T-cell (primary cell): Measurements from ENCODE around the gene SERAC1. TPM values are rescaled to one million over a fixed set of nuclear protein-coding genes. Genes with fewer than 3 reads are reported as not detected.

Experiments
- ATAC-seq, 4 experiments: fragments of 200-7000 bp in 3 of 4; fragments of 150-1000 bp in 1 of 4; cut with Tn5 transposase; replicated peaks in 1 of 4; 1 replicate in 3 of 4; 2 replicates in 1 of 4; pipeline ENCODE4 v1.10.0; 2021; ENCODE audit warnings: moderate library complexity in 3 of 4, mild to moderate bottlenecking in 2 of 4, moderate number of reproducible peaks in 1 of 4
- CTCF ChIA-PET, 2 donors: fragments of 300-600 bp; sonication (Branson Sonifier 250); formaldehyde crosslinking; loops; one replicate each; lab custom pipeline; 2022; ENCODE audit warnings: antibody characterized with exemption in 2 of 2; lab: Charles Lee
- POLR2A ChIA-PET, 2 donors: fragments of 300-600 bp; sonication (Branson Sonifier 250); formaldehyde crosslinking; loops; one replicate each; lab custom pipeline; 2022; ENCODE audit warnings: antibody characterized with exemption in 2 of 2; lab: Charles Lee
- DNase-seq, 35 experiments: peaks; one replicate each; pipeline versions ENCODE4 v3.0.0 to v3.0.0-alpha.2; 2013 to 2023
- H3K27ac ChIP-seq: one replicate; pipeline ENCODE4 v1.5.1; 2013; ENCODE audit warnings: low read length
- H3K27me3 ChIP-seq, 2 experiments: replicated peaks in 1 of 2; 1 replicate in 1 of 2; 2 replicates in 1 of 2; pipeline versions ENCODE4 v1.6.1 to v1.7.0; 2013; ENCODE audit warnings: low read length in 1 of 2, mixed read lengths in 1 of 2; ENCODE audit not compliant: control insufficient read depth in 2 of 2, insufficient read depth in 2 of 2; ENCODE audit errors: extremely low read depth in 1 of 2
- H3K36me3 ChIP-seq, 2 donors: 1 replicate in 1 of 2; 2 replicates in 1 of 2; pipeline versions ENCODE4 v1.6.1 to v1.7.0; 2013; ENCODE audit warnings: low read length in 1 of 2; ENCODE audit not compliant: control insufficient read depth in 2 of 2, insufficient read depth in 1 of 2; ENCODE audit errors: extremely low read depth in 1 of 2
- H3K4me1 ChIP-seq, 2 experiments: 1 replicate in 1 of 2; 2 replicates in 1 of 2; pipeline versions ENCODE4 v1.6.1 to v1.7.0; 2013; ENCODE audit warnings: low read length in 2 of 2, mixed read lengths in 1 of 2; ENCODE audit not compliant: insufficient read depth in 2 of 2, control insufficient read depth in 1 of 2; ENCODE audit errors: extremely low read depth in 1 of 2
- H3K4me3 ChIP-seq, 2 donors: 1 replicate in 1 of 2; 2 replicates in 1 of 2; pipeline versions ENCODE4 v1.5.1 to v1.7.0; 2013; ENCODE audit warnings: mild to moderate bottlenecking in 2 of 2, low read length in 1 of 2, moderate library complexity in 1 of 2; ENCODE audit not compliant: control insufficient read depth in 1 of 2; ENCODE audit errors: extremely low read depth in 1 of 2
- H3K9me3 ChIP-seq: 2 replicates; pipeline ENCODE4 v1.7.0; 2013
- H3K27ac Mint-ChIP-seq, 2 donors: one replicate each; pipeline ENCODE4 v1.8.0; 2020 to 2021; ENCODE audit warnings: mild to moderate bottlenecking in 2 of 2, mixed read lengths in 2 of 2
- H3K27me3 Mint-ChIP-seq, 2 donors: one replicate each; pipeline ENCODE4 v1.8.0; 2021 to 2022; ENCODE audit warnings: mixed read lengths in 2 of 2
- H3K36me3 Mint-ChIP-seq: one replicate; pipeline ENCODE4 v1.8.0; 2021; ENCODE audit warnings: mixed read lengths
- H3K4me1 Mint-ChIP-seq, 3 donors: one replicate each; pipeline ENCODE4 v1.8.0; 2020 to 2022; ENCODE audit warnings: mixed read lengths in 3 of 3, mild to moderate bottlenecking in 1 of 3
- H3K4me3 Mint-ChIP-seq, 3 donors: one replicate each; pipeline ENCODE4 v1.8.0; 2020 to 2022; ENCODE audit warnings: mild to moderate bottlenecking in 3 of 3, mixed read lengths in 3 of 3, moderate library complexity in 3 of 3
- H3K9me3 Mint-ChIP-seq, 3 donors: one replicate each; pipeline ENCODE4 v1.8.0; 2020 to 2022; ENCODE audit warnings: mixed read lengths in 3 of 3
- WGBS: methylation state at CpG from one replicate; pipeline ENCODE4 v1.1.5; 2013; ENCODE audit warnings: missing lambda C conversion rate; ENCODE audit not compliant: insufficient coverage; 5-methylcytosine and 5-hydroxymethylcytosine counted together
- total RNA-seq, 35 experiments: library from RNA in 6 of 35; stranded (reverse) in 6 of 35; fragments of 120-200 nt in 1 of 35; gene quantifications; one replicate each; pipeline versions ENCODE4 v1.2.1 to v1.2.4 and lab custom pipeline; 2013 to 2026

Gene SERAC1
- total RNA-seq, 5 donors from 2014 or later (not counting 1 experiment from before 2014, with no cell fraction given) = 2.9 to 4.7 (median 3.4) TPM

DNA sequence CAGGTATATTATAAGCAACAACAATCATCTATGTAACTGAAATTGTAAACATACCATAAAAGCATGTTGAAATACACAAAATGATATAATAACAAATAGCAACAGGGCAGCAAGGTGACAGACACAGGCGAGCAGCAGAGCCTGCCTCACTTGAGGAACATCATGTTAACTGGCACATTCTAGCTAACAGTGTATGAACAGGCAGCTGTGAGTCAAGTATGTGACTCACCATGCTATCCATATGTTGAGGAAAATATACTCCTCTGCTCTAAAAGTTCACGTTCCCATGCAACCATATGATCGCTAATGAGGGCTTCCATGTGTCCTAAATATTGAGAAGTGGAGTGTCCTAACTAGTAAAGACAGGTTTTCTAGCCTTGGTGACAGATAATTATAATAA, 18.4 kb downstream of the SERAC1 start:
- Mint-ChIP-seq H3K4me3 (no peak overlapping the region), H3K36me3 (peaks cover 22% of the 10 kb centered on the region), H3K4me1 (no peaks in the 10 kb centered on the region), H3K27ac (no peak overlapping the region), H3K9me3 (no peaks in the 10 kb centered on the region), H3K27me3 (no peaks in the 10 kb centered on the region)
- ChIA-PET POLR2A (no interaction called here), CTCF (interaction anchor here in 1 of 2 donors (0.6 kb wide), 1 partner anchor 421 kb away, joined by 3 read pairs; no protein-coding TSS in a partner anchor)
- ATAC-seq (no peak), DNase-seq (no peak)
- Histone ChIP-seq H3K36me3 (peaks cover 0 to 3% of the 10 kb centered on the region in 2 donors), H3K27me3 (no peaks in the 10 kb centered on the region), H3K27ac (no peak overlapping the region), H3K4me1 (no peaks in the 10 kb centered on the region), H3K9me3 (no peaks in the 10 kb centered on the region), H3K4me3 (no peak overlapping the region)
- no CpG with 5 or more reads among the region's 3 CpGs for WGBS

- no peak overlapping the region for H3K27ac ChIP-seq
- Mint-ChIP-seq H3K36me3 (peaks cover 38% of the 10 kb centered on the region), H3K4me3 (no peak overlapping the region), H3K27ac (no peak overlapping the region), H3K27me3 (no peaks in the 10 kb centered on the region), H3K4me1 (no peaks in the 10 kb centered on the region), H3K9me3 (no peaks in the 10 kb centered on the region)
- no peaks in the 10 kb centered on the region for H3K27me3 ChIP-seq
- no peaks in the 10 kb centered on the region for H3K4me1 ChIP-seq
- DNase-seq (no peak), ATAC-seq (no peak)
- ChIA-PET POLR2A (no interaction called here), CTCF (interaction anchor here in 1 of 2 donors (0.7 kb wide), 1 partner anchor 428 kb away, joined by 4 read pairs; no protein-coding TSS in a partner anchor)
- no peak overlapping the region for H3K4me3 ChIP-seq
- WGBS = no CpG with 5 or more reads among the region's 1 CpG
- H3K36me3 ChIP-seq = no peaks in the 10 kb centered on the region
- H3K9me3 ChIP-seq = no peaks in the 10 kb centered on the region
Measured at GRCh38 chr6:158143700-158144099, 24.4 kb downstream of the SERAC1 start.

- DNase-seq (no peak), ATAC-seq (no peak)
- Mint-ChIP-seq H3K27ac (no peak overlapping the region), H3K9me3 (no peaks in the 10 kb centered on the region), H3K4me1 (no peaks in the 10 kb centered on the region), H3K36me3 (peaks cover 38% of the 10 kb centered on the region), H3K4me3 (no peak overlapping the region), H3K27me3 (no peaks in the 10 kb centered on the region)
- no peaks in the 10 kb centered on the region for H3K9me3 ChIP-seq
- H3K27ac ChIP-seq = no peak overlapping the region
- H3K4me3 ChIP-seq = no peak overlapping the region
- ChIA-PET CTCF (interaction anchor here in 1 of 2 donors (0.6 kb wide), 1 partner anchor 229 kb away, joined by 3 read pairs; no protein-coding TSS in a partner anchor), POLR2A (no interaction called here)
- H3K27me3 ChIP-seq = no peaks in the 10 kb centered on the region
- H3K4me1 ChIP-seq = no peaks in the 10 kb centered on the region
- H3K36me3 ChIP-seq = no peaks in the 10 kb centered on the region
Measured at GRCh38 chr6:158142789-158143188, 25.3 kb downstream of the SERAC1 start.

GRCh38 chr6:158131926-158132325, 36.1 kb downstream of the SERAC1 start:
- DNase-seq = peak in 1 of 35 experiments; percentile 31

DNA sequence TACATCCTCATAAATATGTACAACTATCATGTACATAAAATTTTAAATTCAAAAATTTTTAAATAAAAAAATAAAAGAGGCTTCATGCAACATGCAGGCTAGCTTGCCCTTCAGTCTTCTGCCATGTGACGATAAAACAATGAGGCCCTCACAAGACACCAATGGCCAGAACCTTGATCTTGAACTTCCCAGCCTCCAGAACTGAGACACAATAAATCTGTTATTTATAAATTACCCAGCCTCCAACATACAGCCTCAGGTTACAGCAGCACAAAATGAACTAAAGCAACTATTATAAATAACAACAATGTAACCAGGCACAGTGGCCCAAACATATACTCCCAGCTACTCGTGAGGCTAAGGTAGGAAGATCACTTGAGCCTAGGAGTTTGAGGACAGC, 42.8 kb downstream of the SERAC1 start:
- Mint-ChIP-seq H3K36me3 (peaks cover 51% of the 10 kb centered on the region), H3K27ac (no peak overlapping the region), H3K4me3 (no peak overlapping the region), H3K9me3 (no peaks in the 10 kb centered on the region), H3K27me3 (no peaks in the 10 kb centered on the region), H3K4me1 (no peaks in the 10 kb centered on the region)
- H3K4me1 ChIP-seq = no peaks in the 10 kb centered on the region
- CTCF ChIA-PET = no interaction called here
- DNase-seq = no peak
- no peak overlapping the region for H3K4me3 ChIP-seq
- no peaks in the 10 kb centered on the region for H3K27me3 ChIP-seq
- no CpG with 5 or more reads among the region's 2 CpGs for WGBS
- no peak overlapping the region for H3K27ac ChIP-seq
- ATAC-seq = no peak
- POLR2A ChIA-PET = no interaction called here
- H3K9me3 ChIP-seq = no peaks in the 10 kb centered on the region
- peaks cover 0 to 3% of the 10 kb centered on the region in 2 donors for H3K36me3 ChIP-seq

More at GRCh38 chr6:158131926-158132325, 36.1 kb downstream of the SERAC1 start:
- Histone ChIP-seq H3K4me1 (no peaks in the 10 kb centered on the region), H3K27me3 (no peaks in the 10 kb centered on the region), H3K27ac (no peak overlapping the region), H3K36me3 (no peaks in the 10 kb centered on the region), H3K9me3 (no peaks in the 10 kb centered on the region), H3K4me3 (no peak overlapping the region)
- H3K4me3 Mint-ChIP-seq = no peak overlapping the region
- peaks cover 20% of the 10 kb centered on the region for H3K36me3 Mint-ChIP-seq
- no peak overlapping the region for H3K27ac Mint-ChIP-seq
- no peaks in the 10 kb centered on the region for H3K9me3 Mint-ChIP-seq
- peak in 1 of 4 experiments; percentile 30 for ATAC-seq
- H3K4me1 Mint-ChIP-seq = no peaks in the 10 kb centered on the region
- no peaks in the 10 kb centered on the region for H3K27me3 Mint-ChIP-seq
- 43% methylated on average over 1 of the region's 1 CpG for WGBS
- ChIA-PET POLR2A (interaction anchor here in 1 of 2 donors (0.7 kb wide), 1 partner anchor 90 kb away, joined by 3 read pairs; no protein-coding TSS in a partner anchor), CTCF (interaction anchor here in 1 of 2 donors (1.1 kb wide), 1 partner anchor 9 kb away, joined by 3 read pairs; no protein-coding TSS in a partner anchor)

- no peaks in the 10 kb centered on the region for H3K4me1 Mint-ChIP-seq
- CTCF ChIA-PET = no interaction called here
- H3K4me3 Mint-ChIP-seq = no peak overlapping the region
- H3K27me3 Mint-ChIP-seq = no peaks in the 10 kb centered on the region
- ATAC-seq (no peak), DNase-seq (no peak)
- no peaks in the 10 kb centered on the region for H3K27me3 ChIP-seq
- H3K9me3 Mint-ChIP-seq = no peaks in the 10 kb centered on the region
- POLR2A ChIA-PET = interaction anchor here in 1 of 2 donors (0.6 kb wide), 1 partner anchor 325 kb away, joined by 3 read pairs; no protein-coding TSS in a partner anchor
- H3K36me3 ChIP-seq = peaks cover 0 to 3% of the 10 kb centered on the region in 2 donors
- H3K4me3 ChIP-seq = no peak overlapping the region
- no CpG with 5 or more reads among the region's 1 CpG for WGBS
- H3K27ac Mint-ChIP-seq = no peak overlapping the region
- H3K27ac ChIP-seq = no peak overlapping the region
- peaks cover 52% of the 10 kb centered on the region for H3K36me3 Mint-ChIP-seq
- no peaks in the 10 kb centered on the region for H3K9me3 ChIP-seq
- no peaks in the 10 kb centered on the region for H3K4me1 ChIP-seq
Measured at GRCh38 chr6:158124288-158124687, 43.8 kb downstream of the SERAC1 start.
